Upper lobe of left lung (tissue), 4 donors: ENCODE results near the gene C1QTNF5.

ENCODE experiments used
- POLR2A ChIP-seq, 4 donors: fragments of 450-650 bp; IDR thresholded peaks; one replicate each; pipeline ENCODE4 v1.5.1; 2016 to 2017; ENCODE audit warnings: antibody characterized with exemption in 4 of 4, mild to moderate bottlenecking in 2 of 4
- POLR2AphosphoS5 ChIP-seq, 2 donors: sonication (generic); formaldehyde crosslinking; IDR thresholded peaks; one replicate each; pipeline ENCODE4 v1.5.1; 2017; ENCODE audit warnings: antibody characterized with exemption in 2 of 2
- TF ChIP-seq, protein P1 (sequence below), 6 experiments: fragments of 450-650 bp in 4 of 6; fragments of 200-600 bp in 2 of 6; sonication (generic) in 2 of 6; IDR thresholded peaks; one replicate each; pipeline ENCODE4 v1.5.1; 2016 to 2019; ENCODE audit warnings: antibody characterized with exemption in 6 of 6

- TF ChIP-seq POLR2A (IDR thresholded peaks at IDR 0.05) (peak in 3 of 4 donors; percentile 65 to 78 (median 77)), POLR2AphosphoS5 (IDR thresholded peaks at IDR 0.05) (peak; percentile 81 to 89)
- TF ChIP-seq, protein P1, sequence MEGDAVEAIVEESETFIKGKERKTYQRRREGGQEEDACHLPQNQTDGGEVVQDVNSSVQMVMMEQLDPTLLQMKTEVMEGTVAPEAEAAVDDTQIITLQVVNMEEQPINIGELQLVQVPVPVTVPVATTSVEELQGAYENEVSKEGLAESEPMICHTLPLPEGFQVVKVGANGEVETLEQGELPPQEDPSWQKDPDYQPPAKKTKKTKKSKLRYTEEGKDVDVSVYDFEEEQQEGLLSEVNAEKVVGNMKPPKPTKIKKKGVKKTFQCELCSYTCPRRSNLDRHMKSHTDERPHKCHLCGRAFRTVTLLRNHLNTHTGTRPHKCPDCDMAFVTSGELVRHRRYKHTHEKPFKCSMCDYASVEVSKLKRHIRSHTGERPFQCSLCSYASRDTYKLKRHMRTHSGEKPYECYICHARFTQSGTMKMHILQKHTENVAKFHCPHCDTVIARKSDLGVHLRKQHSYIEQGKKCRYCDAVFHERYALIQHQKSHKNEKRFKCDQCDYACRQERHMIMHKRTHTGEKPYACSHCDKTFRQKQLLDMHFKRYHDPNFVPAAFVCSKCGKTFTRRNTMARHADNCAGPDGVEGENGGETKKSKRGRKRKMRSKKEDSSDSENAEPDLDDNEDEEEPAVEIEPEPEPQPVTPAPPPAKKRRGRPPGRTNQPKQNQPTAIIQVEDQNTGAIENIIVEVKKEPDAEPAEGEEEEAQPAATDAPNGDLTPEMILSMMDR (IDR thresholded peaks at IDR 0.05): no peak
Measured at GRCh38 chr11:119334174-119334930, 6.3 kb downstream of the C1QTNF5 start, which contains the start of gene RNF26.
